Spleen (tissue), 11 donors: Measurements from ENCODE around the gene FETUB. TPM values are rescaled to one million over a fixed set of nuclear protein-coding genes. Genes with fewer than 3 reads are reported as not detected.

Experiments
- DNase-seq: peaks from one replicate; pipeline ENCODE4 v3.0.0-alpha.2; 2020
- H3K27ac ChIP-seq, 8 donors: fragments of 200-600 bp; sonication (generic) in 7 of 8; 1 replicate in 4 of 8; 2 replicates in 4 of 8; pipeline versions ENCODE4 v1.5.0 to v1.8.0; 2016 to 2021; ENCODE audit warnings: inconsistent platforms in 4 of 8, mild to moderate bottlenecking in 4 of 8, moderate library complexity in 1 of 8
- H3K27me3 ChIP-seq, 7 donors: fragments of 200-600 bp; sonication (generic) in 6 of 7; replicated peaks in 1 of 7; 1 replicate in 4 of 7; 2 replicates in 3 of 7; pipeline versions ENCODE4 v1.5.0 to v1.8.0; 2016 to 2021; ENCODE audit warnings: inconsistent platforms in 3 of 7, mild to moderate bottlenecking in 1 of 7
- H3K36me3 ChIP-seq, 6 donors: fragments of 200-600 bp; sonication (generic) in 5 of 6; 1 replicate in 4 of 6; 2 replicates in 2 of 6; pipeline versions ENCODE4 v1.5.0 to v1.8.0; 2016 to 2021; ENCODE audit warnings: inconsistent platforms in 2 of 6
- H3K4me1 ChIP-seq, 6 donors: fragments of 200-600 bp; sonication (generic) in 5 of 6; 1 replicate in 3 of 6; 2 replicates in 3 of 6; pipeline versions ENCODE4 v1.5.0 to v1.8.0; 2016 to 2021; ENCODE audit warnings: inconsistent platforms in 3 of 6
- H3K4me3 ChIP-seq, 8 donors: fragments of 200-600 bp; sonication (generic) in 7 of 8; 1 replicate in 4 of 8; 2 replicates in 4 of 8; pipeline versions ENCODE4 v1.5.0 to v1.8.0; 2016 to 2021; ENCODE audit warnings: inconsistent platforms in 4 of 8, mild to moderate bottlenecking in 4 of 8, moderate library complexity in 2 of 8
- H3K9me3 ChIP-seq, 8 donors: fragments of 200-600 bp; sonication (generic) in 7 of 8; 1 replicate in 4 of 8; 2 replicates in 4 of 8; pipeline versions ENCODE4 v1.5.0 to v1.8.0; 2016 to 2021; ENCODE audit warnings: inconsistent platforms in 4 of 8
- POLR2A ChIP-seq, 3 donors: fragments of 450-650 bp; IDR thresholded peaks; one replicate each; pipeline ENCODE4 v1.5.1; 2017; ENCODE audit warnings: antibody characterized with exemption in 3 of 3, mild to moderate bottlenecking in 1 of 3
- POLR2AphosphoS5 ChIP-seq, 3 donors: sonication (generic); formaldehyde crosslinking; IDR thresholded peaks; one replicate each; pipeline ENCODE4 v1.5.1; 2017; ENCODE audit warnings: antibody characterized with exemption in 3 of 3
- WGBS, 5 donors: extraction: QIAGEN DNeasy Blood & Tissue Kit in 3 of 5; methylation state at CpG; one replicate each; pipeline versions ENCODE4 v1.1.5 to v1.1.7; 2013 to 2018; 5-methylcytosine and 5-hydroxymethylcytosine counted together
- intact Hi-C: fragments of 100-400 bp; cut with DNase I; formaldehyde crosslinking; loops from one replicate; pipeline ENCODE4 v1.15.0; 2023; ENCODE audit warnings: low total_unique reads
- polyA plus RNA-seq, 3 donors: library from polyadenylated mRNA; stranded (reverse); fragments of 200-250 nt; gene quantifications; one replicate each; pipeline ENCODE4 v1.2.1, GENCODE V29; 2013
- total RNA-seq, 7 donors: library from RNA; depleted of rRNA in 3 of 7; stranded (reverse); fragments of >200 nt in 3 of 7; fragmentation: NEBNext Ultra II Directional in 4 of 7; extraction: Animal tissue kit (Norgen Biotek cat#: 25700) in 4 of 7; gene quantifications; one replicate each; pipeline versions ENCODE4 v1.1.0 to v1.2.1, GENCODE V29; 2016 to 2021
- TF ChIP-seq, protein P1 (sequence below), 11 experiments: fragments of 200-600 bp in 7 of 11; fragments of 450-650 bp in 4 of 11; sonication (generic) in 4 of 11; IDR thresholded peaks in 8 of 11; conservative IDR thresholded peaks in 3 of 11; 1 replicate in 7 of 11; 2 replicates in 4 of 11; pipeline versions ENCODE4 v1.4.0 to v1.8.0; 2016 to 2021; ENCODE audit warnings: antibody characterized with exemption in 11 of 11, inconsistent platforms in 4 of 11, mild to moderate bottlenecking in 1 of 11
- donor health status: healthy with polysubstance abuse.
- donor health status: DM: no; HTN: no; CAD: no; lungs with moderate emphysema.
- donor health status: DM: no; HTN: no; CAD: no.
- donor health status: Bipolar disorder and iron deficiency.
- donor health status: healthy.
- donor health status: DM: no; HTN: no; CAD: no.
- donor health status: DM: yes; HTN: yes; CAD: no.

Gene FETUB
- total and polyA plus RNA-seq, 10 donors: not detected

DNA sequence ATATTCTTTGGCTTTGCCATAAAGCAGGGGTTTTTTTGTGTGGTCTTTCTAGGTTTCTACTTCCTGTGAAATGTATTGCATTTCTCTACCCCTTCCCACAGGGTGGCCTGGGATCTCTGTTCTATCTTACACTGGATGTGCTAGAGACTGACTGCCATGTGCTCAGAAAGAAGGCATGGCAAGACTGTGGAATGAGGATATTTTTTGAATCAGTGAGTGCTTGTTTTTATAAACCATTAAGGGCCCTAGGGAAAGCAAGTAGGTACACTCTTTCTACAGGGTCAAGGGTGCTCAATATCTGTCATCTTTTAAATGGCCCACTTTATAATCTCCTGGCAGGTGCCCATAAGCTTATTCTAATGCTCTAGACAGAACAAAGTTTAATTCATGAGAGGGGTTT lies 730 bp downstream of the FETUB start:
- no peaks in the 10 kb centered on the region for H3K4me1 ChIP-seq
- intact Hi-C loops: no loop called here
- no peak for DNase-seq
- no peaks in the 10 kb centered on the region for H3K36me3 ChIP-seq
- TF ChIP-seq POLR2A (IDR thresholded peaks at IDR 0.05): no peak
- TF ChIP-seq, protein P1, sequence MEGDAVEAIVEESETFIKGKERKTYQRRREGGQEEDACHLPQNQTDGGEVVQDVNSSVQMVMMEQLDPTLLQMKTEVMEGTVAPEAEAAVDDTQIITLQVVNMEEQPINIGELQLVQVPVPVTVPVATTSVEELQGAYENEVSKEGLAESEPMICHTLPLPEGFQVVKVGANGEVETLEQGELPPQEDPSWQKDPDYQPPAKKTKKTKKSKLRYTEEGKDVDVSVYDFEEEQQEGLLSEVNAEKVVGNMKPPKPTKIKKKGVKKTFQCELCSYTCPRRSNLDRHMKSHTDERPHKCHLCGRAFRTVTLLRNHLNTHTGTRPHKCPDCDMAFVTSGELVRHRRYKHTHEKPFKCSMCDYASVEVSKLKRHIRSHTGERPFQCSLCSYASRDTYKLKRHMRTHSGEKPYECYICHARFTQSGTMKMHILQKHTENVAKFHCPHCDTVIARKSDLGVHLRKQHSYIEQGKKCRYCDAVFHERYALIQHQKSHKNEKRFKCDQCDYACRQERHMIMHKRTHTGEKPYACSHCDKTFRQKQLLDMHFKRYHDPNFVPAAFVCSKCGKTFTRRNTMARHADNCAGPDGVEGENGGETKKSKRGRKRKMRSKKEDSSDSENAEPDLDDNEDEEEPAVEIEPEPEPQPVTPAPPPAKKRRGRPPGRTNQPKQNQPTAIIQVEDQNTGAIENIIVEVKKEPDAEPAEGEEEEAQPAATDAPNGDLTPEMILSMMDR (IDR thresholded peaks at IDR 0.05 in 8 of 11, conservative IDR thresholded peaks at IDR 0.05 in 3 of 11): no peak
- no peak for TF ChIP-seq POLR2AphosphoS5 (IDR thresholded peaks at IDR 0.05)
- H3K9me3 ChIP-seq: no peaks in the 10 kb centered on the region
- H3K27ac ChIP-seq: no peak overlapping the region
- H3K27me3 ChIP-seq: peaks cover 0 to 11% (median 0%) of the 10 kb centered on the region in 7 donors
- no peak overlapping the region for H3K4me3 ChIP-seq

DNA sequence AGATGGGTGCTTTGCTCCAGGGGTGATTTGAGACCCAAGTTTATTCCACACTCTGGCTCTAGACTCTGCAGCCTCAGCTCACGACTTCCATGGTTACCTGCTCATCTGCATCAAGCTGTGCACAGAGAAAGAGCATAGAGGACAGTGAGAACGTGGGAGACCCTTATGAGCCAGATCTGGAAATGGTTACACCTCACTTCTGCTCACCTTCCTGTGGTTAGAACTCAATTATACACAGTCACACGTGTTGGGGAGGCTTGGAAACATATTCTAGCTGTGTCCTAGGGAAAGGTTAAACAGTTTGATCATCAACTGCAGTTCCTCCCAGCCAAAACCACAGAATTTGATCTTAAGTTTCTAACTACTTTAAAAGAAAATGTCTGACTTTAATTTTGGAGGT lies 1.8 kb downstream of the FETUB start:
- no peaks in the 10 kb centered on the region for H3K36me3 ChIP-seq
- intact Hi-C loops: no loop called here
- H3K27ac ChIP-seq: no peak overlapping the region
- TF ChIP-seq, protein P1 (IDR thresholded peaks at IDR 0.05 in 8 of 11, conservative IDR thresholded peaks at IDR 0.05 in 3 of 11): no peak
- TF ChIP-seq POLR2AphosphoS5 (IDR thresholded peaks at IDR 0.05): no peak
- no peak for TF ChIP-seq POLR2A (IDR thresholded peaks at IDR 0.05)
- H3K9me3 ChIP-seq: no peaks in the 10 kb centered on the region
- H3K4me3 ChIP-seq: no peak overlapping the region
- no peak for DNase-seq
- WGBS, 5 donors: 28 to 34% (median 32%) methylated on average over 3 of the region's 3 CpGs
- no peaks in the 10 kb centered on the region for H3K4me1 ChIP-seq
- H3K27me3 ChIP-seq: peaks cover 0 to 8% (median 0%) of the 10 kb centered on the region in 7 donors

DNA sequence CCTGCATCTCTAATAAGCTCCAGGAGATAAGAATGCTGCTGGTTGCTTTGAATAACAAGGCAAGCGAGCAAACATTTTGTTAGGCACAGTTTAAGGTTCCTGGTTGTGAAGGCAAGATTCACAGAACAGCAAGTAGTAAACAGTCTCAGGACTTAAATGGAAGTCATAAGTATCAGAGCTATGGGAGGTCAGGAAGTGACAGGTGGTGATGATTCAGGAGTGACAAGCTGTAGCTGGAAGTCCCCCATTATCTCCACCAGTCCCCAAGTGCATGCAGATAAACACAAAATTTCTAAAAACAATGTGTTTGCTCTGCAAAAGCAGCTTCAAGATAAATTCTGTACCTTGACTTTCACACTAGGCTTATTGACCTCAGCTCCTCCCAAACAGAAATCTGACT lies 3.3 kb downstream of the FETUB start:
- intact Hi-C loops: no loop called here
- TF ChIP-seq, protein P1 (IDR thresholded peaks at IDR 0.05 in 8 of 11, conservative IDR thresholded peaks at IDR 0.05 in 3 of 11): no peak
- no peak for TF ChIP-seq POLR2AphosphoS5 (IDR thresholded peaks at IDR 0.05)
- TF ChIP-seq POLR2A (IDR thresholded peaks at IDR 0.05): no peak
- Histone ChIP-seq H3K27me3 (peaks cover 0 to 6% (median 0%) of the 10 kb centered on the region in 7 donors), H3K27ac (no peak overlapping the region), H3K9me3 (no peaks in the 10 kb centered on the region), H3K4me3 (no peak overlapping the region), H3K36me3 (no peaks in the 10 kb centered on the region), H3K4me1 (no peaks in the 10 kb centered on the region)
- 58 to 94% (median 79%) methylated on average over 1 of the region's 1 CpG for WGBS, 5 donors
- no peak for DNase-seq

DNA sequence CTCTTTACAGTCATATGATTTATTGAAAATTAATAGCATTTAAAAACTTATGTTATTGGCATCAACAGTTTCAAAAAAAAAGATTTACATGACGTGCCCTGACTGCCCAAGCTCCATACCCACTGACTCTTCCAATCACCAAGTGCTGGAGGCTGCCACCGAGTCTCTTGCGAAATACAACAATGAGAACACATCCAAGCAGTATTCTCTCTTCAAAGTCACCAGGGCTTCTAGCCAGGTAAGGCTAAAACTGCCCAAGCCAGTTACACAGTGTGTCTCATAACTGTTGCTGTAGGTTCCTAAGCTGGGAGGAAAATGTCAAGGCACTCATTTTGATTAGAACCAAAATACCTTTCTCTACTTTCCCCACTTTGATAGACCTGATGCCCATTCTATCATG lies 4.5 kb downstream of the FETUB start:
- TF ChIP-seq POLR2AphosphoS5 (IDR thresholded peaks at IDR 0.05): no peak
- TF ChIP-seq POLR2A (IDR thresholded peaks at IDR 0.05): no peak
- TF ChIP-seq, protein P1 (IDR thresholded peaks at IDR 0.05 in 8 of 11, conservative IDR thresholded peaks at IDR 0.05 in 3 of 11): no peak
- Histone ChIP-seq H3K4me3 (no peak overlapping the region), H3K27ac (no peak overlapping the region), H3K36me3 (no peaks in the 10 kb centered on the region), H3K27me3 (peaks cover 0 to 10% (median 0%) of the 10 kb centered on the region in 7 donors), H3K4me1 (no peaks in the 10 kb centered on the region), H3K9me3 (no peaks in the 10 kb centered on the region)
- DNase-seq: no peak
- 75 to 87% (median 80%) methylated on average over 3 of the region's 3 CpGs for WGBS, 5 donors
- intact Hi-C loops: no loop called here
